GM12878 (cell line): ENCODE measurements around the gene WWOX. TPM values are rescaled to one million over a fixed set of nuclear protein-coding genes. Genes with fewer than 3 reads are reported as not detected.

Experiments used
- ATAC-seq: fragments of 200-7000 bp; cut with Tn5 transposase; 3 replicates; pipeline ENCODE4 v1.9.1; 2020; ENCODE audit warnings: mild to moderate bottlenecking, moderate library complexity
- BruUV-seq: library from RNA; stranded (reverse); fragments of 400-500 nt; replicated peaks from 2 replicates; lab custom pipeline; 2021; lab: Mats Ljungman, UMichigan
- CTCF ChIA-PET: fragments of 300-600 bp; sonication (Branson Sonifier 250); formaldehyde crosslinking; extraction: SDS; loops from one replicate; lab custom pipeline; 2021; ENCODE audit warnings: inconsistent platforms; lab: Yijun Ruan, JAX
- POLR2A ChIA-PET: fragments of 350-600 bp; formaldehyde crosslinking; extraction: SDS; loops from one replicate; lab custom pipeline; 2021; ENCODE audit warnings: inconsistent platforms; lab: Charles Lee
- RAD21 ChIA-PET: fragments of 300-600 bp; sonication (Branson Sonifier 250); formaldehyde crosslinking; loops from one replicate; lab custom pipeline; 2023; ENCODE audit warnings: antibody characterized with exemption; ENCODE audit not compliant: unreplicated experiment; lab: Charles Lee
- SMC1A ChIA-PET: fragments of 300-600 bp; sonication (Branson Sonifier 250); formaldehyde crosslinking; loops from one replicate; lab custom pipeline; 2023; ENCODE audit not compliant: unreplicated experiment, uncharacterized antibody; lab: Charles Lee
- DNase-seq: peaks from one replicate; pipeline ENCODE4 v3.0.0-alpha.2; 2011; ENCODE audit warnings: low read depth, low spot score
- FAIRE-seq: peaks from 3 replicates; lab custom pipeline; 2011; peaks lifted over from hg19 to GRCh38; lab: Jason Lieb, UNC
- H2AFZ ChIP-seq: 2 replicates; pipeline ENCODE4 v1.6.0; 2011; ENCODE audit warnings: low read depth, low read length, control low read depth; ENCODE audit not compliant: control insufficient read depth
- H3K27ac ChIP-seq: 2 replicates; pipeline ENCODE4 v1.5.1; 2011; ENCODE audit warnings: control low read depth; ENCODE audit not compliant: control insufficient read depth, insufficient read depth
- H3K27me3 ChIP-seq, 2 experiments: replicated peaks in 1 of 2; 2 replicates each; pipeline versions ENCODE4 v1.6.0 to v1.6.1; 2011; ENCODE audit warnings: low read length in 1 of 2; ENCODE audit not compliant: control insufficient read depth in 2 of 2, insufficient read depth in 2 of 2
- H3K36me3 ChIP-seq, 2 experiments: 2 replicates each; pipeline ENCODE4 v1.5.1; 2011; ENCODE audit warnings: low read length in 1 of 2; ENCODE audit not compliant: control insufficient read depth in 2 of 2, insufficient read depth in 2 of 2
- H3K4me1 ChIP-seq: 2 replicates; pipeline ENCODE4 v1.6.1; 2011; ENCODE audit warnings: mild to moderate bottlenecking, low read length, moderate library complexity, mixed read lengths; ENCODE audit not compliant: control insufficient read depth, insufficient read depth
- H3K4me2 ChIP-seq: 2 replicates; pipeline ENCODE4 v1.6.0; 2011; ENCODE audit warnings: control low read depth; ENCODE audit not compliant: control insufficient read depth, insufficient read depth
- H3K4me3 ChIP-seq: fragments of 200-600 bp; sonication (generic); 2 replicates; pipeline ENCODE4 v1.5.1; 2016
- H3K79me2 ChIP-seq: 2 replicates; pipeline ENCODE4 v1.6.0; 2011; ENCODE audit warnings: low read length; ENCODE audit not compliant: control insufficient read depth, insufficient read depth
- H3K9ac ChIP-seq: 2 replicates; pipeline ENCODE4 v1.8.0; 2011; ENCODE audit warnings: low read length, control low read depth, mixed read lengths; ENCODE audit not compliant: control insufficient read depth, insufficient read depth
- H3K9me3 ChIP-seq: replicated peaks from 3 replicates; pipeline ENCODE4 v1.5.1; 2011; ENCODE audit warnings: mild to moderate bottlenecking, low read length; ENCODE audit not compliant: control insufficient read depth, insufficient read depth
- H4K20me1 ChIP-seq: 2 replicates; pipeline ENCODE4 v1.6.0; 2011; ENCODE audit not compliant: control insufficient read depth, insufficient read depth
- BCL11A ChIP-seq: IDR thresholded peaks from 2 replicates; pipeline ENCODE4 v1.6.1; 2011; ENCODE audit warnings: low read depth, low read length
- CHD4 ChIP-seq: fragments of 200-600 bp; sonication (generic); IDR thresholded peaks from 2 replicates; pipeline ENCODE4 v1.6.1; 2016; ENCODE audit warnings: mild to moderate bottlenecking
- CREM ChIP-seq: IDR thresholded peaks from 2 replicates; pipeline ENCODE4 v1.6.1; 2014; ENCODE audit warnings: antibody characterized with exemption, low read depth
- DPF2 ChIP-seq: fragments of 450-650 bp; IDR thresholded peaks from 2 replicates; pipeline ENCODE4 v1.6.1; 2017; ENCODE audit warnings: mild to moderate bottlenecking
- ELK1 ChIP-seq: IDR thresholded peaks from 2 replicates; pipeline ENCODE4 v1.6.1; 2012; ENCODE audit warnings: low read depth, low read length, improper control_type of control experiment
- FOXK2 ChIP-seq: fragments of 450-650 bp; IDR thresholded peaks from 2 replicates; pipeline ENCODE4 v1.6.1; 2017; ENCODE audit warnings: mild to moderate bottlenecking, moderate library complexity
- IRF5 ChIP-seq: fragments of 450-650 bp; IDR thresholded peaks from 2 replicates; pipeline ENCODE4 v1.6.1; 2017; ENCODE audit warnings: borderline replicate concordance
- MTA3 ChIP-seq: IDR thresholded peaks from 2 replicates; pipeline ENCODE4 v1.6.1; 2012; ENCODE audit warnings: low read length, inconsistent platforms, borderline replicate concordance
- NFIC ChIP-seq: IDR thresholded peaks from 2 replicates; pipeline ENCODE4 v1.6.1; 2012; ENCODE audit warnings: low read depth, mild to moderate bottlenecking, inconsistent platforms, low read length, moderate library complexity
- NR2C2 ChIP-seq: IDR thresholded peaks from 2 replicates; pipeline ENCODE4 v1.6.1; 2011; ENCODE audit warnings: borderline replicate concordance, low read depth; ENCODE audit not compliant: control insufficient read depth, insufficient read length
- NRF1 ChIP-seq: conservative IDR thresholded peaks from 2 replicates; pipeline ENCODE4 v1.6.1; 2011; ENCODE audit warnings: mild to moderate bottlenecking, low read depth, low read length, improper control_type of control experiment
- PKNOX1 ChIP-seq: fragments of 450-650 bp; IDR thresholded peaks from 2 replicates; pipeline ENCODE4 v1.6.1; 2016; ENCODE audit warnings: mild to moderate bottlenecking
- RB1 ChIP-seq: fragments of 450-650 bp; formaldehyde crosslinking; IDR thresholded peaks from 2 replicates; pipeline ENCODE4 v1.6.1; 2017; ENCODE audit warnings: mild to moderate bottlenecking, borderline replicate concordance
- SREBF1 ChIP-seq: IDR thresholded peaks from 2 replicates; pipeline ENCODE4 v1.6.1; 2012; ENCODE audit warnings: mild to moderate bottlenecking, low read length
- TCF7 ChIP-seq: IDR thresholded peaks from 2 replicates; pipeline ENCODE4 v1.6.1; 2014; ENCODE audit warnings: antibody characterized with exemption, borderline replicate concordance
- WRNIP1 ChIP-seq: IDR thresholded peaks from 2 replicates; pipeline ENCODE4 v1.6.1; 2011; ENCODE audit warnings: low read depth, low read length, improper control_type of control experiment, borderline replicate concordance
- ZNF274 ChIP-seq: IDR thresholded peaks from one replicate; pipeline ENCODE4 v1.8.0; 2011; ENCODE audit not compliant: insufficient read length, insufficient read depth
- ZZZ3 ChIP-seq: IDR thresholded peaks from 2 replicates; pipeline ENCODE4 v1.6.1; 2011; ENCODE audit warnings: low read depth; ENCODE audit not compliant: control insufficient read depth, insufficient read length
- WGBS: methylation state at CpG from one replicate; pipeline ENCODE4 v1.1.6; 2016; ENCODE audit warnings: low lambda C conversion rate; ENCODE audit not compliant: insufficient replicate concordance, insufficient coverage; ENCODE audit errors: missing lambda C conversion rate; 5-methylcytosine and 5-hydroxymethylcytosine counted together
- in situ Hi-C: fragments of 300-500 bp; cut with MboI; formaldehyde crosslinking; loops from 9 replicates; pipeline ENCODE4 v1.14.3; 2018; ENCODE audit warnings: mixed read lengths
- intact Hi-C: fragments of 100-400 bp; cut with micrococcal nuclease; formaldehyde crosslinking; loops from one replicate; pipeline ENCODE4 v1.14.2; 2022; ENCODE audit not compliant: unreplicated experiment
- polyA plus RNA-seq, 11 experiments: library from polyadenylated mRNA; depleted of rRNA in 4 of 11; unstranded in 6 of 11; stranded (reverse) in 5 of 11; fragments of >200 nt; fragmentation: Nextera tagmentation in 4 of 11; fragmentation: Illumina TruSeq in 1 of 11; extraction: Ambion mirVana in 4 of 11; extraction: Trizol in 1 of 11; gene quantifications; 1 replicate in 1 of 11; 2 replicates in 10 of 11; pipeline versions ENCODE4 v1.2.1 to v1.2.3, GENCODE V29; 2011 to 2016; ENCODE audit warnings: inconsistent platforms in 2 of 11, missing spikeins in 2 of 11, low read depth in 1 of 11
- total RNA-seq, 4 experiments: library from RNA; depleted of rRNA in 3 of 4; stranded (reverse); fragments of >200 nt in 3 of 4; fragmentation: Illumina TruSeq in 1 of 4; extraction: Trizol in 1 of 4; gene quantifications; 2 replicates each; pipeline versions ENCODE4 v1.2.1 to v1.2.3, GENCODE V29; 2013 to 2021

Gene WWOX
- total and polyA plus RNA-seq, 10 of the 15 experiments (the other 5 are each of a cell fraction or from before 2014, with no cell fraction given), result 2.8 to 24.4 (median 17.8) TPM

- H3K4me1 ChIP-seq, result no peaks in the 10 kb centered on the region
- no peaks in the 10 kb centered on the region for H3K27me3 ChIP-seq
- in situ Hi-C loops, result no loop called here
- H3K27ac ChIP-seq, result no peak overlapping the region
- DNase-seq (no peak), ATAC-seq (no peak), FAIRE-seq (no peak)
- ChIA-PET CTCF (no interaction called here), SMC1A (no interaction called here), POLR2A (no interaction called here), RAD21 (no interaction called here)
- no TSS peak for BruUV-seq
- WGBS, result 59% methylated on average over 3 of the region's 3 CpGs
- no peak overlapping the region for H2AFZ ChIP-seq
- no peaks in the 10 kb centered on the region for H4K20me1 ChIP-seq
- intact Hi-C loops, result no loop called here
- H3K9ac ChIP-seq, result no peak overlapping the region
- TF ChIP-seq NFIC (no peak), ZNF274 (no peak), SREBF1 (no peak), MTA3 (no peak), RB1 (no peak), ZZZ3 (no peak), FOXK2 (no peak), BCL11A (no peak)
- no peak overlapping the region for H3K4me3 ChIP-seq
- H3K9me3 ChIP-seq, result peaks cover 2% of the 10 kb centered on the region; the same call in 1 of the 3 replicates
- H3K4me2 ChIP-seq, result no peak overlapping the region
- no peaks in the 10 kb centered on the region for H3K79me2 ChIP-seq
- H3K36me3 ChIP-seq, result no peaks in the 10 kb centered on the region
Observed at GRCh38 chr16:78630102-78630501, 530.6 kb downstream of the WWOX start.

- ATAC-seq, result no peak
- no peaks in the 10 kb centered on the region for H3K79me2 ChIP-seq
- no peaks in the 10 kb centered on the region for H3K36me3 ChIP-seq
- H3K27me3 ChIP-seq, result no peaks in the 10 kb centered on the region
- SMC1A ChIA-PET, result no interaction called here
- H4K20me1 ChIP-seq, result no peaks in the 10 kb centered on the region
- no peak for DNase-seq
- H3K4me3 ChIP-seq, result no peak overlapping the region
- BruUV-seq, result no TSS peak
- H3K4me2 ChIP-seq, result no peak overlapping the region
- H3K4me1 ChIP-seq, result no peaks in the 10 kb centered on the region
- WGBS, result 59% methylated on average over 12 of the region's 12 CpGs
- H3K27ac ChIP-seq, result no peak overlapping the region
- intact Hi-C loops, result no loop called here
- FAIRE-seq, result no peak
- in situ Hi-C loops, result no loop called here
- no peak overlapping the region for H3K9ac ChIP-seq
- POLR2A ChIA-PET, result no interaction called here
- CTCF ChIA-PET, result no interaction called here
- H3K9me3 ChIP-seq, result peaks cover 2% of the 10 kb centered on the region; the same call in 1 of the 3 replicates
- no peak overlapping the region for H2AFZ ChIP-seq
- RAD21 ChIA-PET, result no interaction called here
- TF ChIP-seq WRNIP1 (no peak), IRF5 (no peak), PKNOX1 (no peak), NFIC (no peak), NRF1 (no peak), CHD4 (no peak), DPF2 (no peak), ELK1 (no peak), NR2C2 (no peak), CREM (no peak), TCF7 (no peak)
Observed at GRCh38 chr16:78633551-78633950, 534.1 kb downstream of the WWOX start.
